ENCODE results near the gene OR10X1. TPM values are rescaled to one million over a fixed set of nuclear protein-coding genes. Genes with fewer than 3 reads are reported as not detected.

Gene OR10X1
- total RNA-seq, 1 experiment from 2014 or later, result not detected

DNA sequence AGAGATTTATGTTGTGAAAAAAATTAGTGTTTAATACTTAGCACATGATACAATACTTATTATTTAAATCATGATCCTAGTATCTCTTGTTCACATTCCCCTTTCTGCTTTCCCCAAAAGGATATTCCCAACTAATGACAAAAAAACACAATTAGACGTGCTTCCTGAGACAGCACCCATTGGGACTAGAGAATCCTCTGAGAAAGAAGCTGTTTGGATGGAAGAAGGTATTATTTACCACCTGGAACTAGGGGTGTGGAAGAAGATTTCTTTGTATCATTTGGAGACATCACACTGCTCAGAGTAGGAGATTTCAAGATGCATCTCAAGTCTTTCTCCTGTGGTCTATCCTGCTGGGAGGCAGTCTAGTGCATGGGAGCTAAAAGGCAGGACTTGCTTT, 25.3 kb upstream of the OR10X1 start, which contains the start of gene OR10Z1:
TSS of gene OR10Z1 (plus strand) at position 301 of the 400 bp plus-strand sequence. CDS start 1,171 bp downstream, outside the sequence.
- no CpG with 5 or more reads among the region's 1 CpG for WGBS (ENCODE audit: extremely low coverage, insufficient read length, low lambda C conversion rate)
- H3K9ac ChIP-seq (ENCODE audit: extremely low read depth, insufficient read length, low read length), result no peak within 1 kb of the TSS
- Mint-ChIP-seq H3K9me3 (no peaks in the 10 kb centered on the region), H3K4me1 (peaks cover 0 to 3% of the 10 kb centered on the region in 2 experiments; a peak in 1 of 4 replicates), H3K4me3 (no peak within 1 kb of the TSS), H3K27ac (no peak within 1 kb of the TSS), H3K27me3 (ENCODE audit: low read depth) (no peaks in the 10 kb centered on the region), H3K36me3 (ENCODE audit: insufficient read depth in 1 of 3, low read depth in 3 of 3) (no peaks in the 10 kb centered on the region)
- H3T11ph ChIP-seq (ENCODE audit: low read length), result no peak within 1 kb of the TSS
- H4K5ac ChIP-seq (ENCODE audit: insufficient read length, low read depth, low read length), result no peak within 1 kb of the TSS
- H2BK5ac ChIP-seq (ENCODE audit: insufficient read length, low read length), result no peak within 1 kb of the TSS
- no peaks in the 10 kb centered on the region for H3K79me1 ChIP-seq (ENCODE audit: insufficient read depth, low read depth, low read length, poor library complexity, severe bottlenecking)
- H4K91ac ChIP-seq (ENCODE audit: insufficient read length, low read depth, low read length), result no peak within 1 kb of the TSS
- H3K4me2 ChIP-seq (ENCODE audit: insufficient read depth, insufficient read length, low read length), result no peak within 1 kb of the TSS
- TF ChIP-seq, protein P1, sequence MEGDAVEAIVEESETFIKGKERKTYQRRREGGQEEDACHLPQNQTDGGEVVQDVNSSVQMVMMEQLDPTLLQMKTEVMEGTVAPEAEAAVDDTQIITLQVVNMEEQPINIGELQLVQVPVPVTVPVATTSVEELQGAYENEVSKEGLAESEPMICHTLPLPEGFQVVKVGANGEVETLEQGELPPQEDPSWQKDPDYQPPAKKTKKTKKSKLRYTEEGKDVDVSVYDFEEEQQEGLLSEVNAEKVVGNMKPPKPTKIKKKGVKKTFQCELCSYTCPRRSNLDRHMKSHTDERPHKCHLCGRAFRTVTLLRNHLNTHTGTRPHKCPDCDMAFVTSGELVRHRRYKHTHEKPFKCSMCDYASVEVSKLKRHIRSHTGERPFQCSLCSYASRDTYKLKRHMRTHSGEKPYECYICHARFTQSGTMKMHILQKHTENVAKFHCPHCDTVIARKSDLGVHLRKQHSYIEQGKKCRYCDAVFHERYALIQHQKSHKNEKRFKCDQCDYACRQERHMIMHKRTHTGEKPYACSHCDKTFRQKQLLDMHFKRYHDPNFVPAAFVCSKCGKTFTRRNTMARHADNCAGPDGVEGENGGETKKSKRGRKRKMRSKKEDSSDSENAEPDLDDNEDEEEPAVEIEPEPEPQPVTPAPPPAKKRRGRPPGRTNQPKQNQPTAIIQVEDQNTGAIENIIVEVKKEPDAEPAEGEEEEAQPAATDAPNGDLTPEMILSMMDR (conservative IDR thresholded peaks at IDR 0.05), result no peak
- H3K4ac ChIP-seq (ENCODE audit: low read depth, low read length), result no peak within 1 kb of the TSS
- no peak within 1 kb of the TSS for H3K23ac ChIP-seq (ENCODE audit: insufficient read length, low read depth, low read length)
- no peak within 1 kb of the TSS for H2BK15ac ChIP-seq (ENCODE audit: low read depth, low read length)
- 0 out of 2 replicates have a peak, but pooled peaks cover 2% of the 10 kb centered on the region for H3K4me1 ChIP-seq (ENCODE audit: insufficient read depth, low read length)
- H4K8ac ChIP-seq (replicated peaks; ENCODE audit: insufficient read length, low read depth, low read length), result no peak within 1 kb of the TSS
- H2BK20ac ChIP-seq (ENCODE audit: low read depth, low read length, poor library complexity, severe bottlenecking), result no peak within 1 kb of the TSS
- no peak within 1 kb of the TSS for H2BK12ac ChIP-seq (ENCODE audit: insufficient read length, low read depth, low read length)
- no peak for DNase-seq
- no peaks in the 10 kb centered on the region for H4K20me1 ChIP-seq (ENCODE audit: control insufficient read depth, insufficient read depth, insufficient read length)
- no peaks in the 10 kb centered on the region for H3K9me3 ChIP-seq (ENCODE audit: control insufficient read depth, low read depth, low read length)
- H2AK5ac ChIP-seq (ENCODE audit: insufficient read length, low read length), result no peak within 1 kb of the TSS
- no peaks in the 10 kb centered on the region for H3K27me3 ChIP-seq (ENCODE audit: insufficient read depth, low read length)
- H3K27ac ChIP-seq (ENCODE audit: insufficient read length, low read depth, low read length), result no peak within 1 kb of the TSS
- no peak within 1 kb of the TSS for H3K18ac ChIP-seq (ENCODE audit: insufficient read length, low read depth, low read length)
- no peak within 1 kb of the TSS for H2BK120ac ChIP-seq (ENCODE audit: low read depth, low read length, poor library complexity, severe bottlenecking)
- H3K14ac ChIP-seq (ENCODE audit: insufficient read depth, low read length), result no peak within 1 kb of the TSS
- no peak within 1 kb of the TSS for H3K56ac ChIP-seq (ENCODE audit: insufficient read length, low read depth, low read length)
- H3K79me2 ChIP-seq (ENCODE audit: insufficient read depth, low read length), result no peaks in the 10 kb centered on the region
- no peak within 1 kb of the TSS for H2AFZ ChIP-seq (ENCODE audit: low read length)
- H3K23me2 ChIP-seq (ENCODE audit: insufficient read length, low read depth, low read length, poor library complexity, severe bottlenecking), result no peaks in the 10 kb centered on the region

All from H9 (cell line).